ENCODE results near the gene RAB3C.

RAB3C gene

DNA sequence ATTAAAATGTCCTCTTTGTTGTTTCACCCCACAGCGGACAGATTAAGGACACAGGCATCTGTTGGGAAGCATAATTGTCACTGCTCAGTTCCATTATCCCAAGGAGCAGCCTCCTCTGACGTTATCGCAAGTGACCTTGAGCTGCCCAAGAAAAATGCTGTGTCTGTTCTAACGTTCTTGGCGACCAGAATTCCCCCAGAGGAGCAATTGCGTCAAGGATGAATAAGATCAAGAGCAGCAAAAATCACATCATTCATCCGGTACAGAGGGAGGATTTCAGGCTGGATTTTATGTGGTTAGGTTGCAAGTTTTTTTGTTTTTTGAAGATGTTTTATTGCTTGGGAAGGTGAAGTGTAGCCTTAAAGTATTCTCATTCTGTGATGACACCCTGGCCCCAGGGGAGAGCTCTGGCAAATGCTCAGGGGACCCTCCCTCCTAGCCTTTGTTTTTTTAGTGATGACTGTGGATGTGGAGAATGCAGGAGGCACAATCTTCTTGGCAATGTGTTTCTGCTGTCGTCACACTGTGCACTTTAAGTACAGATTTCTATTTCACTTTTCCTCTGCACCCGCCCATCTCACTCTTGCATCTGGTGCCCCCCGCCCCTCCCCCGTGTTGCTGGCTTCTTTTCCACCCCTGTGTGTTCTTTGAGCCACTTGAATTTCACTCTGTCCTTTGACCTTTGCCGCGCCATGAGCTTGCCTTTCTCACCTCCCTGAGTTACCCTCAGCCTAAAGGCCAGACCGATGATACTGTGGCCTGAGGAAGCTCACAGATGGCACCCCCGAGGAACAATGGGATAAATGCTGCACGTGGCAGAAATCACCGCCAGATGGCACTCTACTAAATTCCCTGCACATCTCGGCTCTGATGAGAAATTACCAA lies 308.5 kb downstream of the RAB3C start:
- peak; percentile 83 for DNase-seq

DNA sequence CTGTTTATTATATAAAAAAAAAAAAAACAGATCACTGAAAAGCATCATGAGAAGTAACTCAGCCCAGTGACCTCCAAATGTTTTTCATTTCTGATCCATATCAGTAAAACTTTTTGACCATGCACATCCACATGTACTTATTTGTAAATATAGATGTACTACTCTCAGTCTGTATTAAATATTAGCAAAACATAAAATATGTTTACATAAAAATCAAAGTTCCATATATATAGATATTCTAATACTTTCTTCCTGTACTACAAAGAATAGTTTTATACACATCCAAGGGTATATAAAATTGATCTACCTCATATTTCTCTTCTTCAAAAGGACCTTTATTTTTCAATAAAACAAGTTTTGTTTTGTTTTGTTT lies 309.1 kb downstream of the RAB3C start:
- DNase-seq: no peak

DNA sequence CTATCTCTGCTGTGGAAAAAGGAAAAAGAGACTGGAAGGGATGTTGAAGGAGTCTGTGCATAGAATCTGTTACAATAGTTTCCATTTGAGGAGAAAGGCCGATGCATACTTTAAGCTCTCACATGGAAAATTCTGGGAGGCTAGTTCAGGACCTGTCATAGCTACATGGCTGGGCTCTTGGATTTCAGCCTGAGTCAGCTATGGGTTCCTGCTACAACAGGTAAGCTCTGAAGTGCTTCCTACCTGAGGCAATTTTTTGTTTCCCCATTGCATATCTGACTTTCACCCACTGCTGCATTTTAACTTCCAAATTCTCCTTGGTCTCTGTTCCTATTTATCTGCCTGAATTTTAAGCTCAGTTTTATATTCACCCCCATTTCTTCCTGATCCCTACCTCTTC lies 310.7 kb downstream of the RAB3C start:
- DNase-seq: no peak

DNA sequence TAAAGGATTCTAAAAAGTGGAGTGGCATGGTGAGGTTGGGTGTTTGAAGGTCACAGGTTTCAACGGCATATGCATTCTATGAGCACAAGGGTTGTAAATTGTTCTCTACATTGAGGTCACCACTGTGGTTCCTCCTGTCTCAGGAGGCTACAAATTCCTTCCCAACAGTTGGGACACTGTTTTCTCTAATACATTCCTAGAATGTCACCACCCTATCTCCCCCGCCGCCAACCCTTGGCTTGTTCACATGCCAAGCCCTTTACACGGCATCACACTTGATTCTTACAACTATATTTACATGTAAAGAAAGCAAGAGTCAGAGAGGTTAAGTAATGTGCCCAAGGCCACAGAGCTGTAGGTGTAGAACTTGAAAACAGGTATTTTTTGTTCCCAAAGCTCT lies 315.1 kb downstream of the RAB3C start:
- no peak for DNase-seq

DNA sequence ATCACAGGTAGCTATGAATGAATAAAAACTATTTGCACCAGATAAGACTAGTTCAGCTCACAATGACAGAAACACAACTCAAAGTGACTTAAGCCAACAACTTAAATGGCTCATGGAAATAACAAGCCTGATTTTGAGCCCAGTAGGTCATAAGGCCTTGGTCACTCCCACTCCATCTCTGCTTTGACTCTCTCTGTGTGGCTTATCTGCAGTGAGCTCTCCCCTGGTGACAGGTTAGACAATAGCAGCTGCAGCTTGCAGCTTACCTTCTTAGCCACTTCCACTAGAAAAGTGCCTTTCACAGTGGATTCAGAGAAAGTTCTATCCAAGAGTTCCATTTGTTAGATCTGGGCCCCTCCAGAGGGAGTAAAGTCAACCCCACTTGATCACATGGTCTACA lies 315.7 kb downstream of the RAB3C start:
- no peak for DNase-seq

DNA sequence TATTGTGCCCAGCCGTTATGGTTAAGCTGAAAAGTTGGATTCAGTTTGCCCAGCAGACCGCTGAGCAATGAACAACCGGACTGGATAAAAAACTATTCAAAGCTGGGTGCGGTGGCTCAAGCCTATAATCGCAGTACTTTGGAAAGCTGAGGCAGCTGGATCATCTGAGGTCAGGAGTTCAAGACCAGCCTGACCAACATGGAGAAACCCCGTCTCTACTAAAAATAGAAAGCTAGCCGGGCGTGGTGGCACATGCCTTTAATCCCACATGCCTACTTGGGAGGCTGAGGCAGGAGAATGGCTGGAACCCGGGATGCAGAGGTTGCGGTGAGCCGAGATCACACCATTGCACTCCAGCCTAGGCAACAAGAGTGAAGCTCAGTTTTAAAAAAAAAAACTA lies 318.4 kb downstream of the RAB3C start:
- DNase-seq: no peak

DNA sequence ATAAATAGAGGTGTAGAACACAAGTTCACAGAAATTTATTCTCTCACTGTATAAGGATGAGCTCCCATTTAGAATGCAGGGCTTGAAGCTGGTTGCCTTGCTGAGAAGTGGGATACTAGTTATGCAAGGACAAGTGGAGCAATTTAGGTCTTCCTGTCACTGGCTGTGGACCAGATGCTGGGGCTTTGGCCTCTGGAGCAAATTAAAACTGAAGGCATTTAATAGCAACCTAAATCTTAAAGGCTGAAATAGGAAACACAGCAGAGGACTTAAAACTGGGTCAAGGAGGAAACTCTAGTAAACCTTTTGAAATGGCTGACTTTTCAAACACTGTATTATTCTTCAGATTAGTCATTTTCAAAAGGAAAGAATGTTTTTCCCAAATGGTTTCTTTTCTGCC lies 319.4 kb downstream of the RAB3C start:
- DNase-seq: no peak

DNA sequence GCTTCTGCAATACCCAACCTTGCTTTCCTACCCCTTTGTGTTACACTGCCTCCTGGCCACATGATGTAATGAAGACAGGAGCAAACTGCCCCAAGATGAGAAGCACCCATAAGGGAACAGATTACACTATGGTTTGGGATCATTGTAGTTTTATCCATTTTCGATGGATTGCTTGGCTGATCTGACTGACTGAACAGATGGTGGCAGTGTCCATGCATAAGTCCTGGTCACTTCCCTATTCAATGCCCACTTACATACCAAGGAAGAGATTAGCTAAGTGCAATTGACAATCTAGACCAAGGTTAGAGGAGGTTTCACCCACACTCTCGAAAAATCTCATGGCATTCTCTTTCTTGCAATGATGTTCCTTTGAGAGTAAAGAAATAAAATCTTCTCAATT lies 319.9 kb downstream of the RAB3C start:
- no peak for DNase-seq

DNA sequence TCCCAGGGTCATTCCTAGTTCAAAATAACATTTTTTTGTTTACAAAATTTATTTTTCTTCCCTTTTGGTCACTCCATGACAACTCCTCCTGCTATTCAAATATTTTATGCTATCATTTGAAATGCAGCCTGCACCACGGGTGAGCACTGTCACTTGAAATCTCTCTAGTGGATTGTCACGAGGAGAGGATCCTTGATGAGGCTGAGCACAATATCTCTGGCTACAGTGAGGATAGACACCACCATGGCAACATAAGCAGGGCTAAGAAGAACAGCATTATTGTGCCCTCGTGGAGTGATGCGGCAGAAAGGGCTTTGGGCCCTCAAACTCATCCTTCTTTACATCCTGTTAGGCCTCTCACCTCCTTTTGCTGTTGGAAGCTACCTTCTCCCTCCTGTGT lies 321.9 kb downstream of the RAB3C start:
- DNase-seq: no peak

DNA sequence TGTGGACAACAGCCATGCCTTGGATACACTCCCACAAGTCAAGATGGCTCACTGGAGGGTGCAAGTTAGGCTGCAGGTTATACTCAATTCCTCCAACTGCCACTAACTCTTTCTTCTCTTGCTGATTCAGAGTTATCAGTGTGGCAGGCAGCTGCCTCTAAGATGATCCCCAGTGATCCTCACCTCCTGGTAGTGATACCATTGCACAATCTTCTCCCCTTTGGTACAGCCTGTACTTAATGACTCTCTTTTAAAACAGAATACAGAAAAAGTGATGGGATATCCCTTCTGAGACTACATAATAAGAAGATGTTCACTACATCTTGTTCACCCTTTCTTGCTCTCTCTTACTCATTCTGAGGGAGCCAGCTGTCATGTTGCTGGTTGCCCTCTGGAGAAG lies 323.1 kb downstream of the RAB3C start:
- DNase-seq: no peak

Data from activated CD8-positive, alpha-beta memory T cell treated with anti-CD3 and anti-CD28 coated beads for 24 hours (primary cell).